Fibroblast of villous mesenchyme (primary cell): ENCODE results near the gene STON2. TPM values are rescaled to one million over a fixed set of nuclear protein-coding genes. Genes with fewer than 3 reads are reported as not detected.
A peak's percentile ranks its signal among the peaks of the same experiment; 100 is the strongest.

Experiments
- DNase-seq: peaks from one replicate; pipeline ENCODE4 v3.0.0-alpha.2; 2010; ENCODE audit warnings: low read depth
- H3K4me3 ChIP-seq: 2 replicates; pipeline ENCODE4 v1.5.1; 2011; ENCODE audit warnings: low read depth, mild to moderate bottlenecking, low read length
- total RNA-seq: library from RNA; depleted of rRNA; stranded (reverse); fragments of >200 nt; gene quantifications from 2 replicates; pipeline ENCODE4 v1.2.3, GENCODE V29; 2012
- TF ChIP-seq, protein P1 (sequence below): IDR thresholded peaks from 2 replicates; pipeline ENCODE4 v1.5.1; 2012; ENCODE audit warnings: low read depth, mild to moderate bottlenecking, low read length; ENCODE audit not compliant: insufficient read depth

The STON2 gene
- total RNA-seq, 1 donor: not detected

DNA sequence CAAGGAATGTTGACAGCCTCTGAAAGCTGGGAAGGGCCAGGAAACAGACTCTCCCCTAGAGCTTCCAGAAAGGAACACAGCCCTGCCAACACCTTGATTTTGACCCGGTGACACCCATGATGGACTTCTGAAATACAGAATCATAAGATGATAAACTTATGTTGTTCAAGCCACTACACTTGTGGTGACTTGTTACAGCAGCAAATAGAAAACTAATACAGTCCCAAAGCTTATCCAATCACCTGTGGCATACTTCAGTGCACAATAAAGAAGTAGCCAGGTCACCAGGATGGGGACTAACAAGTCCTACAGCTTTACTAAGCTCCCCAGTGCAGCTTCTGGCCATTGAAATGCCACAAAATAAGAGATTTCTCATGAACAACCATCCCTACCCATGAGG is 5.4 kb downstream of the STON2 start:
- no peak overlapping the region for H3K4me3 ChIP-seq
- TF ChIP-seq, protein P1, sequence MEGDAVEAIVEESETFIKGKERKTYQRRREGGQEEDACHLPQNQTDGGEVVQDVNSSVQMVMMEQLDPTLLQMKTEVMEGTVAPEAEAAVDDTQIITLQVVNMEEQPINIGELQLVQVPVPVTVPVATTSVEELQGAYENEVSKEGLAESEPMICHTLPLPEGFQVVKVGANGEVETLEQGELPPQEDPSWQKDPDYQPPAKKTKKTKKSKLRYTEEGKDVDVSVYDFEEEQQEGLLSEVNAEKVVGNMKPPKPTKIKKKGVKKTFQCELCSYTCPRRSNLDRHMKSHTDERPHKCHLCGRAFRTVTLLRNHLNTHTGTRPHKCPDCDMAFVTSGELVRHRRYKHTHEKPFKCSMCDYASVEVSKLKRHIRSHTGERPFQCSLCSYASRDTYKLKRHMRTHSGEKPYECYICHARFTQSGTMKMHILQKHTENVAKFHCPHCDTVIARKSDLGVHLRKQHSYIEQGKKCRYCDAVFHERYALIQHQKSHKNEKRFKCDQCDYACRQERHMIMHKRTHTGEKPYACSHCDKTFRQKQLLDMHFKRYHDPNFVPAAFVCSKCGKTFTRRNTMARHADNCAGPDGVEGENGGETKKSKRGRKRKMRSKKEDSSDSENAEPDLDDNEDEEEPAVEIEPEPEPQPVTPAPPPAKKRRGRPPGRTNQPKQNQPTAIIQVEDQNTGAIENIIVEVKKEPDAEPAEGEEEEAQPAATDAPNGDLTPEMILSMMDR: no peak
- no peak for DNase-seq

DNA sequence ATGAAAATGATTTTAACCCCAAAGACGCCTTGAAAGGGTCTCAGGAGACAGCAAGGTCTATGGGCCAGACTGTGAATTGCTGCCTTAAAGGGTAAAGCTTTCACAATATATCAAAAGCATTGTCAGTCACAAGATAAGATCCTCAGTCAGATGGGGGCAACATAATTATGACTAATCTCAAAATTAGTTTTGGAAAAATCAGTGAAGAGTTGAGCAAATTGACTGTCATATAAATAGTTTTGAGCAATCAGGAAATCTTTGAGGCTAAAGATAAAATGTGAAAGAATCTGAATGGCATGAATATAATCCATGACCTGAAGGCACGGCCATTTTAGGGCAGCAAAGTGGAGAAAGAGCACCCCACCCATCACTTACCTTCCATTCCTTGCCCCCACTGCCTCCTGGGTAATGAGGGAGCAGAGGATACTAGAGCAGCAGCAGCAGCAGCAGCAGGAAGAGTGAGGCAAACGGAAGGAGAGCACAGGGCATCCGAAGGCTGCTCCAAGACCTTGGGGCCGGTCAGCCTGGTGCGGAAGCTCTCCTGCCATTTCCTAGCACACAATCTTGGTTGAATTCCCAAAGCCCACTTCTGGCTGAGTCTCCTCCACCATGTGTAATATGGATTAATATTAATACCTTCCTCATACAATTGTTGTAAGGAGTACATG is 7.0 kb downstream of the STON2 start:
- no peak overlapping the region for H3K4me3 ChIP-seq
- TF ChIP-seq, protein P1: no peak
- DNase-seq: no peak

DNA sequence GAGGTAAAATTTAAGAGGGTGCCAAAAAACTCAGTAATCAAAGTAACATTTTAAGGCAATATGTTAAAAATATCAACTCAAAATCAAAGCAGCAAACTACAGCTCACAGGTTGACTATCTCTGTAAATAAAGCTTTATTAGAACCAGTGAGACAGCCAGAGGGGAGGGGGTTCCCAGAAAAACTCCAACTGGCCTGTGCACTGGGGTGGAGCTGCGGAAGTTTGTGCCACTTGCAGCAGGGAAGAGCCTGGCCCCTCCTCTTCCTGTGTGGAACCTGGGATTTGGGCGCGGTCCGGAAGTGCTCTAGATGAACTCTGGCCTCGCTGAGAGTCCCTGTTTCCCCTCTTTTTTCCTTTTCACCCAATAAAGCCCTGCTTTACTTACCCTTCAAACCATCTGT is 8.1 kb downstream of the STON2 start:
- TF ChIP-seq, protein P1: no peak
- DNase-seq: no peak
- no peak overlapping the region for H3K4me3 ChIP-seq

DNA sequence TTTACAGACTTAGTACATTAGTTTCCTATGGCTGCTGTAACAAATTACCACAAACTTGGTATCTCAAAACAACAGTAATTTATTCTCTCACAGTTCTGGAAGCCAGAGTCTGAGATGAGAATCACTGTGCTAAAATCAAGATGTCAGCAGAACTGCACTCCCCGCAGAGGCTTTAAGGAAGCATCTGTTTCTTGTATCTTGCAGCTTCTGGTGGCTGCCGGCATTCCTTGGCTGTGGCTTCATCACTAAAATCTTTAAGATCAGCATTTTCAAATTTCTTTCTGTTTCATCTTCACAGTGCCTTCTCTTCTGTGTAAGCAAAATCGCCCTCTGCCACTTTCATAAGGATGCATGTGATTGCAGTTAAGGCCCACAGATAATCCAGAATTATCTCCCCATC is 9.4 kb downstream of the STON2 start:
- TF ChIP-seq, protein P1: no peak
- H3K4me3 ChIP-seq: no peak overlapping the region
- peak; percentile 29 for DNase-seq

DNA sequence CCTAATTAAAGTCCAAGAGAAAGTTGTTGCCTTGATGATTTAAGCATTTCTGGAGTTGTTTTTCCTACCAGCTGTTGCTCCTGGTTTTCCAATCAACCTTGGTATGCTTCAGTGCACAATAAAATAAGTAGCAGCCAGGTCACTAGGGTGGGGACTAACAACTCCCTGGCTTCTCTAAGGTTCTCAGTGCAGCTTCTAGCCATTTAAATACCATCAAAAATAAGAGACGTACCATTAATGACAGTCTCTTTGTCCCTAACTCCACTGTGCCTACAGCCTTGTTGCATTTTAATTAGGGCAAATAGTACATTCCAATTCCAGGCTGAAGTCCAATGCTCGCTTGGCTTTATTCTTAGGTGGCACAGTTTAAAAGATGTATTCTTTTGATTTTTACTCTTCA is 11.8 kb downstream of the STON2 start:
- H3K4me3 ChIP-seq: no peak overlapping the region
- TF ChIP-seq, protein P1: no peak
- no peak for DNase-seq

DNA sequence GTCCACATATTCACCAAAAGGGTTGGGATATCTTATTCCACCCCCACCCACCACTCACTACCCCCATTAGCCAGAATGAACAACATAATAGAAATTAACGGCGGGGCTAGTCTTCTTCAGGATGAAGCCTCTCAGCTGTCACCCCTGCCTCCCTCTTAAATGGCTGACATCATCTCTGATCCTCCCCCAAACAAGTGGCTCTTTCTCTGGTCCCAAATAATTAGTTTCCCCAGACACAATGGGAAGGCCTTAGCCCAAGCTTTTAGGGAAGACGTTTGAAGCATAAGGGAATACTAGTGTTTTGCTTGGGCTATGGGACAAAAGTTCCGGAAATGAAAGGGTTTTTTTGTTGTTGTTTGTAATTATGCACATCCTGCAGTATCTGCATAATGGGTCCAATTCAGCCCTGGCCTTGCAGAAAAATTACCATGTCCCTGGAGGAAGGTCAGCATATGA is 13.8 kb downstream of the STON2 start:
- no peak overlapping the region for H3K4me3 ChIP-seq
- TF ChIP-seq, protein P1: no peak

DNA sequence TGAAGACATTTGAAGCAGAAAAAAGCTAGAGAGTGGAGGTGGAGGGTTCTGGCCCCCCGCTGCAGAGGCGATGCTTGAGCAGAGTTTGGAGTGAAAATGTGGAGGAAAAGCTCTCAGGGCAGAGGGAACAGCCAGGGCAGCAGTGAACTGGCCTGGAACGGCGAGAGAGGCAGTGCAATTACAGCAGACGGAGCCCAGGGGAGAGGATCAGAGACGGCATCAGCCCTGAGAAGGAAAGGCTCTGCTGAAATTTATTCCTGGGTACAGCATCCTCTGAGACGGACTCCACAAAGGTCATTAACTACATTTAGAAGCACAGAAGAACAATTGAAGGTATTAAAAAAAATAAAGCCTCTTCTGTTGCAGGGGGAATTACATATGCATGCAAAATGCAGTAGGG is 14.2 kb downstream of the STON2 start:
- TF ChIP-seq, protein P1: no peak
- no peak overlapping the region for H3K4me3 ChIP-seq
- DNase-seq: no peak

More for the DNA sequence above, 13.8 kb downstream of the STON2 start:
- DNase-seq: no peak
